GM19099 (cell line): ENCODE measurements around the gene SSH2.

Experiments
- POLR2A ChIP-seq: IDR thresholded peaks from 3 replicates; pipeline ENCODE4 v1.6.1; 2011; ENCODE audit warnings: low read depth; ENCODE audit not compliant: insufficient read length; ENCODE audit errors: extremely low read depth

Gene SSH2

DNA sequence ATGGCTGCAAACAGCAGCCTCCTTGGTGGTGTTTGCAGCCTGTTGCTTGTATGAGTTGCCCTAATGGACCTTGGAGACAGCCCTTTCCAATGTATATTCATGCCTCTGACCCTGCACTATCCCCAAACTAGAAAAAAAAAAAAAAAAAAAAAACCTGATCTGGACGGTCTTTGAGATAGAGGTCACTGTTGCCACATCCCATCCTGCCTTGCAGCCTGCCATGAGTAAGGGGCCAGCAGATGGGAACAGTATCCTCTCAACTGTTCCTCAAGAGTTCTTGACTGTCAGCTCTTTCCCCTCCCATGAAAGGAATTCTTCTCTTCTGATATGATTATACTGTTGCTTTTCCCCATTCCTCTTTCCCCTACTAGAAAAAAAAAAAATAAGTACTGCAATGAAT, 152.4 kb downstream of the SSH2 start:
- TF ChIP-seq POLR2A, result no peak

DNA sequence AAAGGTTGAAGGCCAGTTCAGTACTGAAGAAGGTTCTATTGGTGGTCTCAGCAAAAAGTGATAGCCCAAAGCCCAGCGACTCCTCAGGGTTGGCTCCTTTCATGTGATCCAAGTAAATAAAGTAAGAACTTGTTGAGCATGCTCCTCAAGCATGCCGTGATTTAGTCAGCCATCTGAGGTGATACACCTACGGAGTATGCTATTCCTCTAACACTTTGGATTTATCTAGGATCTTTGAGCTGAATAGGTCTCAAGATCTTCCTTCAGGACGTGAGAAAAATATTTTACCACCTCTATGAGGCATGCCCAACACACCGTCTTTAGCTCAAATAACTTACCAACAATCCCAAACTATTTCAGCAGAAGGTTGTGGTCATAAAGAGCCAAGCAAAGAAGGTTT, 154.0 kb downstream of the SSH2 start:
- no peak for TF ChIP-seq POLR2A

DNA sequence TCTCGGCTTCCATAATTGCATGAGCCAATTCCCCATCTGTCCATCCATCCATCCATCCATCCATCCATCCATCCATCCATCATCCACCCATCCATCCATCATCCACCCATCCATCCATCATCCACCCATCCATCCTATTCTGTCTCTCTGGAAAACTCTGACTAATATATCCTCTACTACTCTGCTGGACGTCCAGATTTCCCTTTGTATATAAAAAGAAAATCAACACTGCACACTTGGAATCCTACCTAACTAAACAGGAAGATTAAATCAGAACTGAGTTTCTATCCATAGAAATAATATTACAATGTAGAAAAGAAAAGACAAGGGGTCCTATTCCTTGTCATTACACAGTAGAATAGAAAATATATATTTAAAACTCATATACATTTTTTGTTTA, 157.0 kb downstream of the SSH2 start:
- TF ChIP-seq POLR2A, result no peak

DNA sequence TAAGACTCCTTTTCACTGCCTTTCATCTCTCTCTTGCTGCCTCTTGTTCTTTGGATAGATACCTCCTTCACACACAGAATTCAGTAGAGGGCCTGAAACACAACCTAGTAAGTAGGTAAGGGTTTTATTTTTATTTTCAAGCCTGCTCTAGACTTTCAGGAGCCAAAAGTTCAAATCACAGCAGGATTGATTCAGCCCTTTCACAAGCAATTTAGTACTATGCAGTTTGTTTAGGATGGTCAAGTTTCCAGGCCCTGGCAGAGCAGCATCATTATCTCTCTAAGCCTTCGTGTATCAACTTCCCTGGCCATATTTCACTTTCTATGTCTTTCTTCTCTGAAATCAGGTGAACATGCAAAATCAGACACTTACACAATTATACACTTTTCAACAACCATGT, 158.5 kb downstream of the SSH2 start:
- TF ChIP-seq POLR2A, result no peak

DNA sequence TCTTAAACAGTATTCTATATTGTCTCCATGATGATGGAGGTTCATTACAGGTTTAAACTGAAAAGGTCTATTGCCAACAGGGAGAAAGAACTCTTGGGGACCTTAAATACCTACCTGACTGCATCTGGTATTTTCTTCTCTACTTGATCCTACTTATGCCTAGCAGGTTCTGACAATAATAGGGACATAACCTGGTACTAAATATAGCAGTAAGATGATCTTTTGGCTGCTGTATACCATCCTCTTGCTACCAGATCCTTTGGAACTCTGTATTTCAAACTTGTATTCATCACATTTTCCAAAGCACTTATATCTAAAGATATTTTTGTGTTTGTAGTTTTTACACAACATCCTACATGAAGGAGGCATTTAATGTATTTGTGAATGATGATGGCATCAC, 160.8 kb downstream of the SSH2 start:
- TF ChIP-seq POLR2A, result no peak

DNA sequence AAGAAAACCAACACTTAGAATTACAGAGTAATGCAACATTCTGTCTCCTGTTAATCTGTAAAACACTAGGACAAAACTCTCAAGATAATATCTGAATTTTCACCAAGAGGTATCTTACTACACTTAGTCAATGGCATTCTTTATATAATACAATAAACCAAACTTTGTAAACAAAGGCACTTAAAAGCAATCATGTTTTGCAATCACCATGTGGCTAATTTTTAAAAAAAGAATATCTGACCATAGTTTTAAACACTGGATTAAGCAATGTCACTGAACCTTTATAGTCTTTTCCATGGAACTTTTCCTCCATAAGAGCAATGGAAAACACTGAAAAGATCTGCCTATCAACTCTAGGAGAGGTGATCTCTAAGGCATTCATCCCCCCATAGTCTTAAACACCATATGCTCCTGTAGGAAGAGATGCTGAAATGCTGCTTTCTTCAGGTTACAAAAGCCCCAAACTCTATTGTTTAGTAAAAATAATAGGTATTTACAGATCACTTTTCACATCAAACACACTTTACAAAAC, 163.2 kb downstream of the SSH2 start:
- TF ChIP-seq POLR2A, result no peak

DNA sequence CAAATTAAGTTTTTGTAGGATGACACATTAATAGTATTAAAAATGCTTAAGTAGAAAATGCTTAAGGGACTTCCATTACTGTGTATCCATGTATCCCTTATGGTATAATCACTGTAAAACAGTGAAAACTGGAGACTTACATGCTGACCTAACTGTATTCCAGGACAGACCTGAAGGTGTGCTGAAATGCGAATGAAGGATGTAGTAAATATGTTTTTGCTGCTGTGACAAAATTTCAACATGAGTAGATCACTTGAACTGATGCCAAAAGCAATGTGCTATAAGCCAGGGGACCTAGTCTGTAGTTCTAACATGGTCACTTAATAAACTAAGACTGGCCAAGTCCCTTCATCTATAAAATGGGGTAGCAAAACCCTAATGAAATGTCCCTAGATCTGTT, 165.3 kb downstream of the SSH2 start:
- no peak for TF ChIP-seq POLR2A

DNA sequence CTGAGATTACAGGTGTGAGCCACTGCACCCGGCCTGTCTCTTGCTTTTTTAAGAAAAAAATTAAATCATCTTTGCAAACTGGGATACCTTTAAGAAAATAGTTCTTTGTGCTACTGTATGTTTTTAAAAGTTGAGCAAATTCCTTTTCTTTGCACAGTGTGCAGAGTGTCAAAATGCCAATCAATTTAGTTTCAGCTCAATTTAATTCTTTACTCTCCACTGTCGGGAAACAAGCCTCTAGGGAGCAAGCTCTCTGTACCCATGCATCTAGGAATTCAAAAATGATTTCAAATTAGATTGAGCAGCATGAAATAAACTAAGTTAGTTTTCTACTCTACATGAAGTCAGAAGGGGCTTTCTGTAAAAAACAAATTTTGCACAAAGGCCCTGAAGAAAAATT, 165.8 kb downstream of the SSH2 start:
- no peak for TF ChIP-seq POLR2A

GRCh38 chr17:29763273-29763672, 166.8 kb downstream of the SSH2 start:
- no peak for TF ChIP-seq POLR2A

- peak; percentile 83 for TF ChIP-seq POLR2A
These were observed 168.8 kb downstream of the SSH2 start for GRCh38 chr17:29761040-29761761.

- TF ChIP-seq POLR2A, result peak; percentile 20
These were observed 169.6 kb downstream of the SSH2 start for GRCh38 chr17:29760279-29761039.

DNA sequence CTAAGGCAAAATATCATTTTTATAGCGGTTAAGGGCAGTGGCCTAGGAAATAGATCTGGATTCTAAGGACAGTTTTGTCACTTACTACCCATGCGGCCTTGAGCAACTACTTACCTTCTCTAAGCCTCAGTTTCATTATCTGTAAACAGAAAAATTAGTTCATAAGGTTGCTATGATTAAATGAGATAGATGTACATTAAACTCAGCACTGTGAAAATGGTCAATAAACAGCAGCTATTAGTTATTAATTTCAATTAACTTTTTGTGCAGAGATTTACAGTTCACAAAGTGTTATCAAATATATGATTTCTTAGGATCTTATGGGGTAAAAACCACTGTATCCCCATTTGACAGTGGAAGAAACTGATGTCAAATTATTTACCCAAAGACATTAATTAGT, 171.8 kb downstream of the SSH2 start:
- TF ChIP-seq POLR2A, result no peak

- TF ChIP-seq POLR2A, result no peak
These were observed 172.2 kb downstream of the SSH2 start for GRCh38 chr17:29757788-29758187.

- TF ChIP-seq POLR2A, result no peak
These were observed 176.1 kb downstream of the SSH2 start for GRCh38 chr17:29753845-29754439.

GRCh38 chr17:29749045-29749825, 180.8 kb downstream of the SSH2 start:
- no peak for TF ChIP-seq POLR2A
